ENCODE data around the gene CEP128.

Gene CEP128

GRCh38 chr14:80839743-80840142, 101.8 kb downstream of the CEP128 start:
- DNase-seq (ENCODE audit: low read depth), result no peak
- TF ChIP-seq CTCF (conservative IDR thresholded peaks at IDR 0.05; ENCODE audit: low read depth, low read length), result no peak
- no peak overlapping the region for H3K4me3 ChIP-seq (ENCODE audit: low read length)

GRCh38 chr14:80809663-80810062, 131.9 kb downstream of the CEP128 start:
- TF ChIP-seq CTCF (conservative IDR thresholded peaks at IDR 0.05; ENCODE audit: low read depth, low read length), result no peak
- no peak for DNase-seq (ENCODE audit: low read depth)
- H3K4me3 ChIP-seq (ENCODE audit: low read length), result no peak overlapping the region

- no peak for TF ChIP-seq CTCF (conservative IDR thresholded peaks at IDR 0.05; ENCODE audit: low read depth, low read length)
- DNase-seq (ENCODE audit: low read depth), result no peak
- H3K4me3 ChIP-seq (ENCODE audit: low read length), result no peak overlapping the region
These were observed 136.4 kb downstream of the CEP128 start for GRCh38 chr14:80805136-80805535.

GRCh38 chr14:80798878-80799277, 142.7 kb downstream of the CEP128 start:
- TF ChIP-seq CTCF (conservative IDR thresholded peaks at IDR 0.05; ENCODE audit: low read depth, low read length), result no peak
- DNase-seq (ENCODE audit: low read depth), result no peak
- no peak overlapping the region for H3K4me3 ChIP-seq (ENCODE audit: low read length)

GRCh38 chr14:80798211-80798610, 143.3 kb downstream of the CEP128 start:
- TF ChIP-seq CTCF (conservative IDR thresholded peaks at IDR 0.05; ENCODE audit: low read depth, low read length), result no peak
- no peak overlapping the region for H3K4me3 ChIP-seq (ENCODE audit: low read length)
- no peak for DNase-seq (ENCODE audit: low read depth)

DNA sequence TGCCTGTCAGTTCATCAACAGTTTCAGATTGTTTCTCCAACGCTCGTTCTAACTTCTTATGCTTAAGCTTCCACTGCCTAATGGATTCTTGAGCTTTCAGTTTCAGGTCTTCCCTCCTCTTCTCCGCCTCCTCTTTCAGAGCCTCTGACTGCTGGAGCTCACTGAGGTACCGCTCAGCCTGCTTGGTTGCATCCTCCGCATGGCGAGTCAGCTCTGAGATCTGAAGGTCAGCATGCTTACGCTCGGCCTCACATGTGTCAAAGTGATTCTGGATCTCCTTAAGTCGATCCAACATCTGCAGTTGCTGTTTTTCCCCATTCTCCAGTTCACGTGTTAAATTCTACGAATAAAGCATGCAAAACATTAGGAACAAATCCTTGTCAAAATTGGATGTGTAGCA, 148.8 kb downstream of the CEP128 start:
- DNase-seq (ENCODE audit: low read depth), result no peak
- TF ChIP-seq CTCF (conservative IDR thresholded peaks at IDR 0.05; ENCODE audit: low read depth, low read length), result no peak
- H3K4me3 ChIP-seq (ENCODE audit: low read length), result no peak overlapping the region

DNA sequence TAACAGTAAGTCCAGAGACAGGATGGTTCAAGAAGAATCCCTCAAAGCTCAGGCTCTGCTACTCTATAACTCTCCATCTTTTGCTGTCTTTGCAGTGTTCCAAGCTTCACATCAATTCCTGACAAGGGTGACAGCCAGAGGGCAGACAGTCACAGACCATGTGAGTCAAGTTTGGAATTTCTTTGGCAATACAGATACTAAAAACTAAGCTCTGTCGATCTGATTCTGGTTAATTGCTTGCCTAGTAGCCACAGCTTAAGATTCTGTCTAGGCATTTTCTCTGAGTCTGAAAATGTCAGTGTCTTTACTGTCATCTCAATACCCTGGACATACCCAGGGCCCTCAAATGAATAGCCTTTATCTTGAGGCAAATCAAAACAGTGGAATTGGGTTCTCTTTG, 153.7 kb downstream of the CEP128 start:
- DNase-seq (ENCODE audit: low read depth), result peak; percentile 54
- no peak for TF ChIP-seq CTCF (conservative IDR thresholded peaks at IDR 0.05; ENCODE audit: low read depth, low read length)
- H3K4me3 ChIP-seq (ENCODE audit: low read length), result no peak overlapping the region

Data from retinal pigment epithelial cell (primary cell).